ENCODE measurements around the gene ENKD1.

The ENKD1 gene

DNA sequence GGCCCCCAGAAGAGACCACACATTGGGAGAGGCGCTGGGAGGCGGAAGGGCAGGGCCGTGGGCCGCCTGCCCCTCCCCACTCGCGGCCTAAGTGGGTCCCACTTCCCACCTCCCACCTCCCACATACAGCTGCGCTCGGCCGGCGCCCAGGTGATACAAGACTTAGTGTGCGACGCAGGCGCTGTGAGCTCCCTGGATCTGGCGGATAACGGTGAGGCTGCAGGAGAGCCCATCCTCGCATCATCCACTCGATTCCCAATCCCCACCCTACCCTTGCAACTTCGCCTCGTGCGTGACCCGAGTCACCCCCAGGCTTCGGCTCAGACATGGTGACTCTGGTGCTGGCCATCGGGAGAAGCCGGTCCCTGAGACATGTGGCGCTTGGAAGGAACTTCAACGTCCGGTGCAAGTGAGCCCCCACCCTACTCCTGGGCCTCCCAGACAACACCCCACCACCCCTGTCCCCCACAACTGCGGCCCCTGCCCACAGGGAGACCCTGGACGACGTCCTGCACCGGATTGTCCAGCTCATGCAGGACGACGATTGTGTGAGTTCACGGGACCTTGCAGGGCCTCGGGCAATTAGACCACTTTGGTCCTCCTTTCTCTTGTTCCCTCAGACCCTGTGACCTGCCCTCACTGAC is 17.7 kb downstream of the ENKD1 start:
- DNase-seq, result no peak

DNA sequence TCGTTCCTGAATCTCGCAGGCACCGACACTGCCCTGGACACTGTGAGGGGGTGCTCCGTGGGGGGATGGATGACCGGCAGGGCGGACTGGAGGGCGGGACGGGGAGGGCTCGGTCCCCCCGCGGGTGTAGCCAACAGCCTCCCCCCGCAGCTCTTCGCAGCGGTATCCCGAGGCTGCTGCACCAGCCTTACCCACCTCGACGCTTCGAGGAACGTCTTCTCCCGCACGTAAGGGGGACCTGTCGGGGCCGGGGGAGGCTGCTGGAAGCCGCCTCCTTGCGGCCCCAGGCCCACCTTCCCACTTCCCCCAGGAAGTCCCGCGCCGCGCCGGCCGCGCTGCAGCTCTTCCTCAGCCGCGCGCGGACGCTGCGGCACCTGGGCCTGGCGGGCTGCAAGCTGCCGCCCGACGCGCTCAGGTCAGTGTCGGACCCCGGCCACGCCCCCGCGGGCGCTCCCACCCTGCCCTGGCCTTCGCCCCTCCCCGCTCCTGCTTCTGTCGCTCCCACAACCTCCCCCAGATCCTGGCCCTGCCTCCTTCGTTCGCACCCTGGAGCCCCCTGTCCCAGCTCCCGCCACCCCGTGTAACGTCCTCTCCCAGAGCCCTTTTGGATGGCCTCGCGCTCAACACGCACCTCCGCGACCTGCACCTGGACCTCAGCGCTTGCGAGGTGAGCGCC is 18.3 kb downstream of the ENKD1 start:
- DNase-seq, result no peak

DNA sequence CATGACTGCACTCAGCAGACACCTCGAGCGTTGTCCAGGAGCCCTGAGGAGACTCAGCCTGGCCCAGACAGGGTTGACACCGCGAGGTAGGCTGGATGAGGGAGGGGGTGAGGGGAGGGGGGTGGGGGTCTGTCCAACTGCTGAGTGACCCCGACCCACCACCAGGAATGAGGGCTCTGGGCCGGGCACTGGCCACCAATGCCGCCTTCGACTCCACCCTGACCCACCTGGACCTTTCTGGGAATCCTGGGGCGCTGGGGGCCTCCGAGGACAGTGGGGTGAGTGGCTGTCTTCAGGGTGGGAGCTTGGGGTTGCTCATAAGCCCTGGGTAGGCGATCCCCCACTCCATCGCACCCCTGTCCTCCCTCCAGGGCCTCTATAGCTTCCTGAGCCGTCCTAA is 18.9 kb downstream of the ENKD1 start:
- DNase-seq, result no peak

DNA sequence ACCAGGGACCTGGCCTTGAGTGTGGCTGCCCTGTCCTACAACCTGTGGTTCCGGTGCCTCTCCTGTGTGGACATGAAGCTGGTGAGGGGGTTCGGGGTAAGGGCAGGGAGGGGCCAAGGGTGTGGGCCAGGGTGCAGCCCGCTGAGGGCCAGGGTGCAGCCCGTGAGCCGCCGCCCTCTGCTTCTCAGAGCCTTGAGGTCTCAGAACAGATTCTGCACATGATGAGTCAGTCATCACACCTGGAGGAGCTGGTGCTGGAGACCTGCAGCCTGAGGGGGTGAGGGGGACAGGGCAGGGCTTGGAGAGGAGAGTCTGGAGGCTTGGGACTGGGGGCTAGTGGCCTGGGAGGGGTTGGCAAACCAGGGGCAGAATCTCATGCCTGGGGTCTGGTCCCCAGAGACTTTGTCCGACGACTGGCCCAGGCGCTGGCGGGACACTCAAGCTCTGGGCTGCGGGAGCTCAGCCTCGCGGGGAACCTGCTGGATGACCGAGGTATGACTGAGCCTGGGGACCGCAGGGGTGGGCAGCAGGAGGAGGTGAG is 19.4 kb downstream of the ENKD1 start:
- no peak for DNase-seq

DNA sequence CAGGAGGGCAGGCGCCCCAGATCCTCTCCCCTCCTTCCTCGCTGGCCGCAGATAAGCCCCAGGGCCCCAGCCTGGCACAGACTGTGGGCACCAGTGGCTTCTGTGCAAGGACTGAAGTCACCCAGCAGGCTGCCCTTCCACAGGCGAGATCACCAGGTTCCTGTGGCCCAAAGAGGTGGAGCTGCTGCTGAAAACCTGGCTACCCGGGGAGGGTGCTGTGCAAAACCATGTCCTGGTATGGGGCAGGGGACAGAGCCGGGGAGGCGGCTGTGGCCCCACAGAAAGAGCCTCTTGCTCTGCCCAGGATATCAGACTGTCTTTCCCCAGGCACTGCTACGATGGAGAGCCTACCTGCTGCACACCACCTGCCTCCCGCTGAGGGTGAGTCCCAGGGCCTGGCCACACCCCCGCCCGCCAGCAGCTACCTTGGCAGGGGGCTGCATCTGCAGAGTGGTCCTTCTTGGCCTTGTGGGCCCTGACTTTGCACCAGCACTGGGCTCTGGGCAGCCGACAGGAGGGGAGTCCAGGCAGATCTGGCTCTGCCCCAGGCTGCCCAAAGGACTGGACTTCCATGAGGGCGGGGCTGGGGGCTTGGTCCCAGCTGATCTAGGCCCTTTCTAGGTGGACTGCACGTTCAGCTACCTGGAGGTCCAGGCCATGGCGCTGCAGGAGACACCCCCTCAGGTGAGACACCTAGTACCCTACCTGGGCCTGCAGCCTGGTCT is 21.0 kb downstream of the ENKD1 start:
- DNase-seq, result no peak

DNA sequence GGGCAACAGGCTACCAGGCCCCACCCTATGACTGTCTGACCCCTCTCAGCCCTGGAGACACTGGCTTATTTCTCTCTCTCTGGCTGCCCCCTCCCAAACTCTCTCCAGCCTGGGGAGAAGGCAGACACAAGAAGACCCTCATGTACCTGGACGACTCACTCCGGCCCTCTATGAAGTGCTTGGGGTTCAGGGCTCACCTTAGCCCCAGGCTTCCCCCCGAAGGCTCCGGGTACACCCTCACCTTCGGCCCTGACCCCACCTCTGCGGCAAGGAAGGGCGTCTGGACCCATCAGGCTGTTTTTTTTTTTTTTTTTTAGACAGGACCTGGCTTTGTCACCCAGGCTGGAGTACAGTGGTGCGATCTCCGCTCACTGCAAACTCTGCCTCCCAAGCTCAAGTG is 22.5 kb downstream of the ENKD1 start:
- no peak for DNase-seq

DNA sequence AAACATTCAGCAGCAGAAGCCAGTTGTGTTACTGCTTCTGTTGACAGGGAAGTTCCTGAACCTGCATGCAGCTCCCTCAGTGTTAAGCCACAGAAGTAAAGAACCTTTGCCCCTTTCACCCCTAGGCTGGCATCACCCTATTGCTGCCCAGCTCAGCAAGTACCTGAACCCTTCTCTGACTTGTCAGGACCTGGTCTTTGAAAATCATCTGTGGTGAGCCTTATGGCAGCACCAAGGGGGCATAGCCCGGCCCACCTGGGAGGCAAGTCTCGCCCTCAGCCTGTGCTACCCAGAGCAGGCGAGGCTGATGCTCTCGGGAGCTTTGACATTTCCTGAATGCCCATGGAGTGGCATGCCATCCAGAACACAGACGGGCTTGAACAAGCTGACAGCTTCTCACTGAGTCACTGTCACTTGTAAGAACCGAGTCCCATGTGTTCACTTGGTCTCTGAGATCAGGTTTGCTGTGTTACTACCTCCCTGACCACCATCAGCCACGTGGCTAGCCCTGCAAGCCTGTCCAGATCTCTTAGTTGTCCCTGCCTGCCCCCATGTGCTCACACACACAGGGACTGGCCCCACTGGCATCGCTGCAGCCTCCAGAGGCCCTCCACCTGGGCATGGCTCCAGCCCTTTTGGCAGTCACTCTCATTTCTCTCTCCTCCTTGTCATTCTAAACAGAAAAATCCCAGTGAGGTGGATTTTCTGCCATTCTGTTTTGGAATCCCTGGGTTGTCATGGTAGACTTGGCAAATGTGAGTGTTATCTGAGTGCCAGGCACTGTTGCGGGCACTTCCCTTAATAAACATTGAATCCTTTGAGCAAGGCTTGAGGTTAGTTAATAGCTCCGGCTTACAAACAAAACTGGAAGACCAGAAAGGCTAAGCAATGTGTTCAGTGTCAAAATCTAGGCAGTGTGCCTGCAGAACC is 24.5 kb downstream of the ENKD1 start:
- peak; percentile 57 for DNase-seq

DNA sequence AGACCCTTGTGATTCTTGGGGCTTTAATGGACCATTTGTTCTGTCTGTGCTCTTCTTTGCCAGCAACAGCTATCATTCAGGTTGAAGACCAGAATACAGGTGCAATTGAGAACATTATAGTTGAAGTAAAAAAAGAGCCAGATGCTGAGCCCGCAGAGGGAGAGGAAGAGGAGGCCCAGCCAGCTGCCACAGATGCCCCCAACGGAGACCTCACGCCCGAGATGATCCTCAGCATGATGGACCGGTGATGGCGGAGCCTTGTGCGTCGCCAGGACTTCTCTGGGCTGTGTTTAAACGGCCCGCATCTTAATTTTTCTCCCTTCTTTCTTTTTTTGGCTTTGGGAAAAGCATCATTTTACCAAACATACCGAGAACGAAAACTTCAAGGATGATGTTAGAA is 28.9 kb downstream of the ENKD1 start:
- no peak for DNase-seq

DNA sequence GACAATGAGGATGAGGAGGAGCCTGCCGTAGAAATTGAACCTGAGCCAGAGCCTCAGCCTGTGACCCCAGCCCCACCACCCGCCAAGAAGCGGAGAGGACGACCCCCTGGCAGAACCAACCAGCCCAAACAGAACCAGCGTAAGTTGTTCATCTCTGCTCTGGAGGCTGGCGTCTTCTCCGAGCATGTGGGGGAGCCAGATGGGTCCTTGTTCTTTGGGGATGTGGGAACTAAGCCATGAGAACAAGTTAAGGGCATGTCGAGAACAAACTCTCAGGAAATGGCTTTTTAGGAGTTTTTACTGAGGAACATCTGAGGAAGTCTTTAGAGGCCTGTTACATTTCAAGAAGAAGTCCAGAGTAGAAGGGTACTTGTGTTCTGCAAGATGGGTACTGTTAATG is 29.8 kb downstream of the ENKD1 start:
- DNase-seq, result peak; percentile 4

DNA sequence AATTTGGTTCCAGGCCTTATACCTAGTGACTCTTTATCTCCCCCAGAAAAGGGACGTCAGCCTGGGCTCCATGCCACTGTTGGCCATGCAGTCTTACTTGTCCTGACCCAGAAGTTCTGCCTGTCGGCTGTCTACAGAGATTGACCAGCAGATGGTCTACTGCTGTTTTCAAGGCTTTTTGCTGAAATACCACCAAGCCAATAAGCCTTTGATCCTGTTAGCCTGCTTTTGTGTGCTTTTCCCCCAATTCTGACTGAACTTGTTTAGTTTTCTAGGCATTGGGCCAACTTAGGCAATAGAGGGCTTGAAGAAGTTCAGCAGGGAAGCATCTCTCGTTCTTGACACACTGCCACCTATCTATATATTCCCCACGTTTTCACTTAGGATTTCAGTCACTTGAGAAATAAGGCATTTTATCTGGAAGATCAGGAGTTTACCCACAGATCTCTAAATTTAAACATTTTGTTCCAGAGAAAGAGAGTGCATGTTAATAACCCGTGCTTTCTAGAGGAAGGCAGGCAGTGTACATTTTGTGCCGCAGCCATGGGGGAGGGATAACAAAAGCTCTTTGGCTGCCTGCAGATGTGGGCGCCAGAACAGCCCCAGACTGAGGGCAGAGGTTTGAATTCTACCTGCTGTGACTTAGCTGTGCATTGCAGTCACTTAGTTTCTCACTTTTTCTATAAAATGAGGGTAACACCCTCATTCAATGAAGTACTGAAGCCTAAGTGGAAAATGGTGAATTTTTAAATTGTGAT is 34.0 kb downstream of the ENKD1 start:
- no peak for DNase-seq

DNA sequence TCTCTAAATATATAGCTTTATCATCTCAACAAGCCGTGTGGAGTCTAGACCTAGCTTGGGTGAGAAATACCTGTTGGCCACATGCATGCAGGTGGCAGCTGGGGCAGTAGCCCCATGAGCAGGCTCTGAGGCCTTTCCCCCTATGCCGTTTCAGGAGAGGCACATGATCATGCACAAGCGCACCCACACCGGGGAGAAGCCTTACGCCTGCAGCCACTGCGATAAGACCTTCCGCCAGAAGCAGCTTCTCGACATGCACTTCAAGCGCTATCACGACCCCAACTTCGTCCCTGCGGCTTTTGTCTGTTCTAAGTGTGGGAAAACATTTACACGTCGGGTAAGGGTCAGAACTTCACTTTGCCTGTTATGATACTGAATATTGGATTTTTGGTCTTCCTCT is 38.3 kb downstream of the ENKD1 start:
- DNase-seq, result peak; percentile 58

DNA sequence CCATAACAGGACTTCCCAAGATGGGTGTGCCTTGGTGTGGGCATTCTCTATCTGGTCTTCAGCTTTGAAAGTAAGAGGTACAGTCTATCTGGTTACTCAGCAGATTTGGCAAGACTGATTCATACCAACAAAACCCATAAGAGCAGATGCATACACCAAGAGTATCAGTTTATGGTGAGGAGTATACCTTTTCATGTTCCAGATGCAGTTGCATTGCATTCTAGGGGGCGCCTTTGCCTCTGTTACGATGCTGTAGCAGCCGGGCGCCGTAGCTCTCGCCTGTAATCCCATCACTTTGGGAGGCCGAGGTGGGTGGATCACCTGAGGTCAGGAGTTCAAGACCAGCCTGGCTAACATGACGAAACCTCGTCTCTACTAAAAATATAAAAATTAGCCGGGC is 52.7 kb downstream of the ENKD1 start:
- DNase-seq, result no peak

All from activated effector memory CD4-positive, alpha-beta T cell treated with anti-CD3 and anti-CD28 coated beads, Interleukin-2, amount 50 U/mL, for 16 hours (primary cell).